AG10803 (cell line): ENCODE data around the gene TAOK2.
A peak's percentile ranks its signal among the peaks of the same experiment; 100 is the strongest.

Experiments used
- DNase-seq: peaks from one replicate; pipeline ENCODE4 v3.0.0; 2010; ENCODE audit warnings: low read depth
- H3K4me3 ChIP-seq: 2 replicates; pipeline ENCODE4 v1.5.1; 2011; ENCODE audit warnings: mild to moderate bottlenecking, low read length, control low read depth
- TF ChIP-seq, protein P1 (sequence below): conservative IDR thresholded peaks from 2 replicates; pipeline ENCODE4 v1.5.1; 2011; ENCODE audit warnings: mild to moderate bottlenecking, low read length, control low read depth, inconsistent platforms

TAOK2 gene

DNA sequence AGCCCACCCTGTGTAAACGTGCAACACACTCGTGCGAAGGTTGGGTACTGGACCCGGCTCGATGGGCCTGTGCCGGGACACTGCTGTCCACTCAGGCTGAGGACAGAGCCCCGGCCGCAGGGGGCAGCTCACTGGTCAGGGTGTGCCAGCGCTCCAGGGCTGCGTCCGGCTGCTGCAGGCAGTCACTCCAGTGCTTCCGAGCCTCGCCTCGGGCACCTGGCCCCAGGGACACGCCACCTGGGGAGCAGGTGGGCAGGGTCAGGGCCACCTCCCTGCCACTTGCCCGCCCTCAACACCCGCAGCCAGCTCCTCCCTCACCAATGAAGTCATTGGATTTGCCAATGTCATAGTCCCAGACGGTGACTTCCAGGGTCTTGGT is 32.4 kb downstream of the TAOK2 start:
- no peak for DNase-seq
- H3K4me3 ChIP-seq, result no peak overlapping the region
- TF ChIP-seq, protein P1, sequence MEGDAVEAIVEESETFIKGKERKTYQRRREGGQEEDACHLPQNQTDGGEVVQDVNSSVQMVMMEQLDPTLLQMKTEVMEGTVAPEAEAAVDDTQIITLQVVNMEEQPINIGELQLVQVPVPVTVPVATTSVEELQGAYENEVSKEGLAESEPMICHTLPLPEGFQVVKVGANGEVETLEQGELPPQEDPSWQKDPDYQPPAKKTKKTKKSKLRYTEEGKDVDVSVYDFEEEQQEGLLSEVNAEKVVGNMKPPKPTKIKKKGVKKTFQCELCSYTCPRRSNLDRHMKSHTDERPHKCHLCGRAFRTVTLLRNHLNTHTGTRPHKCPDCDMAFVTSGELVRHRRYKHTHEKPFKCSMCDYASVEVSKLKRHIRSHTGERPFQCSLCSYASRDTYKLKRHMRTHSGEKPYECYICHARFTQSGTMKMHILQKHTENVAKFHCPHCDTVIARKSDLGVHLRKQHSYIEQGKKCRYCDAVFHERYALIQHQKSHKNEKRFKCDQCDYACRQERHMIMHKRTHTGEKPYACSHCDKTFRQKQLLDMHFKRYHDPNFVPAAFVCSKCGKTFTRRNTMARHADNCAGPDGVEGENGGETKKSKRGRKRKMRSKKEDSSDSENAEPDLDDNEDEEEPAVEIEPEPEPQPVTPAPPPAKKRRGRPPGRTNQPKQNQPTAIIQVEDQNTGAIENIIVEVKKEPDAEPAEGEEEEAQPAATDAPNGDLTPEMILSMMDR, result no peak

DNA sequence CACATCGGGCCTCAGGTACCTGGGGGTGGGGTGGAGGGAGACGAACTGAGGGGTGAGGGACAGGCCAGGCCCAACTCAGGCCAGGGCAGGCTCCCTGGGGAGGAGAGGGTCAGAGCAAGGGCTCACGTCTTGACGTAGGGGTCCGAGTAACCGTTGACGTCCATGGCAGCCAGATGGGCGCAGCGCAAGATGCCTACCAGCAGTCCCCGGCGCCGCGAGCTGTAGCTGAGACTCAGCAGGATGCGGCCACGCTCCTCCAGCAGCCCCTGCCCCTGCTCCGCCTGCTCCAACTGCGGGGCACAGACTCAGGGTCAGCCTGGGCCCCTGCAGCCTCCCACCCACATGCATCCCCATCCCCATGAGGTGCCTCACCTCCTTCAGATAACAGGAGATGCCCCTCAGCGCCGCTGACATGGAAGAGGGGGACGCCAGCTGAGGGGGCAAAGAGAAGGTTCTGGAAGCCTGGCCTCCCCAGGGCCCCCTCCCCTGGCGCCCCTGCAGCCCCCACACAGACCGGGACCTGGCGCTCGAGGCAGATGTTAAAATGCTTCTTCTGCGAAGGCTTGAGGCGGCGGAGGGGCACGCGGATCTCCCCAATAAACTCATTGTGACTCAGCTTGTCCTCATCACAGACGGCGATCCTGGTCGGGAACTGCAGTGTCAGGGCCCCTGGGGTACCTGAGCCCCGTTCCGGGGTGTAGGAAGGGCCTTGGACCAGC is 33.1 kb downstream of the TAOK2 start:
- TF ChIP-seq, protein P1, result no peak
- no peak overlapping the region for H3K4me3 ChIP-seq
- no peak for DNase-seq

GRCh38 chr16:30007378-30007895 is 33.8 kb downstream of the TAOK2 start:
- TF ChIP-seq, protein P1, result no peak
- H3K4me3 ChIP-seq, result no peak overlapping the region
- no peak for DNase-seq

DNA sequence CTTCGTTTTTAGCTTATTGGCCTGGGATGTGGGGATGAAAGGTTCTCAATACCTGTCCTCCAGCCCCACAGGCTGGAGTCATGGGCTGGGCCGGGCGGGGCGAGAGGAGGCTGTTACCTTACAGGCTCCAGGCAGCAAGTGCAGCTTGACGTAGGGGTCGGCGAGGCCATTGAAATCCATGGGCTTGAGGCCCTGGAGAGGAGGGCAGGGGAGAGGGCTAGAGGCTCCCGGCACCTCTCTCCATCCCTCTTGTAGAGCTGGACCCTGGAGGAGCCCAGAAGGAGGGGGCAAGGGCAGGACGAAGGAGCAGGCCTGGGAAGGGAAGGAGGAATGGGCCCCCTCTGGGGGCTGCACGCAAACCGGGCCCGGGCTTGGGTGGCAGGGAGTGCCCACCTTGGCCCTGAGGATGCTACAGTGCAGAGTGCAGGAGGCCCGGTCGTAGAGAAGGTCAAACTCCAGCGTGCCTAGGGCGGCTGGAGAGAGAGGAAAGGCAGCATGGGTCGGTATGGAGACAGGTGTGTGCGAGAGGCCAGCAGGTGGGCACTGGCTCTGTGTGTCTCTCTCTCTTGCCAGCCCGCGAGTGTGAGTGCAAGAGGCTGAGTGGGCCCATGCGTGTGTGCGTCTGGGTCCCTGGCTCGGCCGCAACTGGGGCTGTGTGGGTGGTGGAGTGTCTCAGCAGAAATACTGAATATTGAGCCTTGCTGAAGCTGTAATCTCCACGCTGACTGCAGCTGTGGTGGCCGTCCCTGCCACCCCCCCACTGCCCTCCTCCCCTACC is 35.6 kb downstream of the TAOK2 start:
- no peak overlapping the region for H3K4me3 ChIP-seq
- TF ChIP-seq, protein P1, result no peak
- DNase-seq, result no peak

DNA sequence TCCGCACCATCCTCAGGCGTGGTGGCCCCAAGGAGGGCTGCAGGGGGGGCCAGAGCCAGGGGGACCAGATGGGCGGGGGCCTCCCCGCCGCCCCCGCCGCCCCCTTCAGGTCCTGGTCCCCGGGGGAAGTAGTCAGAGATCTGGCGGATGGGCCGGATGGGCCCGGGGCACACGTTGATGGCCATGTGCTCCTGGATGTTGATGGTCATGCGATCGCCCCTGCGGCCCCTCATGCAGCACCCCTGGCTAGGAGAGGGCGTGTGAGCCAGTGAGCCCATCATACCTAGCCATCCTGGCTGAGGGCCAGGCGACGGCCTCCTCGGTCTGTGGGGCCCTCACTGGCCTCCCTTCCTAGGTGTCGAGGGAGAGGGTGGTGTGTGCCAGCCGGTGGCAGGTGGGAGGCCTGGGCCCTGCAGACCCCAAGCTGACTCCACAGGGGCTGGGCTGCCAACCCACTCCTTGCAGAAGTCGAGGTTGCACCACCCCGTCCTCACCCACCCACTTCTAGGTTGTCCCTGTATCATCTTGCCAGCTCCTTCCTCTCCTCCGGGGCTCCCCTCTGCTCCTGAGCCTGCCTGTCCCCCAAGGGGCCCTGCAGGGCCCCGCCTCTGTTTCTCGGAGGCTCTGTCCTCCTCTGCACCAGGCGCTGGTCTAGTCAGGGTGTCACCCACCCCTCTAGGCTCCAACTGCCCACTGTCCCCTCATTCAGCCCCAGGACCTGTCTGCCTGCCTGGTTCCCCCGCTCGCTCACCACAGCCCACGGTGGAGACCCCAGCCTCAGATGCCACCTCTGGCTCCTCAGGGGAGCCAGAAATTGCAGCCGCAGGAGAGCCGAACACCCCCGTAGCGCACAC is 36.5 kb downstream of the TAOK2 start:
- no peak overlapping the region for H3K4me3 ChIP-seq
- DNase-seq, result no peak
- TF ChIP-seq, protein P1, result no peak

GRCh38 chr16:30010844-30011713 is 37.4 kb downstream of the TAOK2 start, which contains the start of gene DOC2A:
TSS of gene DOC2A (minus strand) at chr16:30011027. CDS start at chr16:30010222, 805 bp downstream.
- peak within 1 kb of the TSS; percentile 36 for H3K4me3 ChIP-seq
- no peak for DNase-seq
- TF ChIP-seq, protein P1, result no peak
